HCT116 (cell line): ENCODE results near the gene ZFPL1. TPM values are rescaled to one million over a fixed set of nuclear protein-coding genes. Genes with fewer than 3 reads are reported as not detected.

ENCODE experiments used
- ATAC-seq: fragments of 200-7000 bp; cut with Tn5 transposase; 2 replicates; pipeline ENCODE4 v1.9.1; 2020; ENCODE audit warnings: mild to moderate bottlenecking, moderate library complexity
- BruUV-seq: library from RNA; stranded (reverse); fragments of 400-500 nt; replicated peaks from 2 replicates; lab custom pipeline; 2021; lab: Mats Ljungman, UMichigan
- CTCF ChIA-PET: fragments of 300-600 bp; sonication (Branson Sonifier 250); formaldehyde crosslinking; loops from one replicate; lab custom pipeline; 2021; ENCODE audit warnings: antibody characterized with exemption; lab: Charles Lee
- POLR2A ChIA-PET: fragments of 300-600, 350-600 bp; sonication (Branson Sonifier 250); formaldehyde crosslinking; loops from one replicate; lab custom pipeline; 2021; ENCODE audit warnings: antibody characterized with exemption; lab: Charles Lee
- RAD21 ChIA-PET, 2 experiments: fragments of 300-600 bp; sonication (Branson Sonifier 250); formaldehyde crosslinking; loops; one replicate each; lab custom pipeline; 2023; ENCODE audit warnings: low total read pairs in 2 of 2; ENCODE audit not compliant: uncharacterized antibody in 2 of 2, unreplicated experiment in 2 of 2, low non-redundant PET in 1 of 2; lab: Charles Lee
- DNase-seq: peaks from one replicate; pipeline ENCODE4 v3.0.0-alpha.2; 2010; ENCODE audit warnings: low read depth, low spot score
- H2AFZ ChIP-seq: fragments of 200-600 bp; shearing (Covaris generic), sonication (generic); 2 replicates; pipeline ENCODE4 v1.6.1; 2017; ENCODE audit warnings: low read depth, mixed run types, mixed read lengths, antibody characterized with exemption, low read length; ENCODE audit not compliant: poor library complexity, severe bottlenecking
- H3K27ac ChIP-seq: 2 replicates; pipeline ENCODE4 v1.5.1; 2012; ENCODE audit warnings: low read depth, low read length
- H3K27me3 ChIP-seq: fragments of 200-600 bp; sonication (generic); 2 replicates; pipeline ENCODE4 v1.6.1; 2016; ENCODE audit warnings: mixed run types, low read length, mixed read lengths; ENCODE audit not compliant: insufficient read depth
- H3K36me3 ChIP-seq, 2 experiments: fragments of 200-500 bp in 1 of 2; fragments of 200-600 bp in 1 of 2; sonication (Bioruptor generic) in 1 of 2; sonication (generic) in 1 of 2; 2 replicates each; pipeline versions ENCODE4 v1.5.1 to v1.6.1; 2014 to 2016; ENCODE audit warnings: low read length in 2 of 2, inconsistent platforms in 1 of 2, mixed read lengths in 1 of 2, mixed run types in 1 of 2; ENCODE audit not compliant: insufficient read depth in 2 of 2, control insufficient read depth in 1 of 2
- H3K4me1 ChIP-seq, 2 experiments: fragments of 200-600 bp in 1 of 2; sonication (generic) in 1 of 2; 2 replicates each; pipeline versions ENCODE4 v1.5.1 to v1.6.1; 2012 to 2017; ENCODE audit warnings: low read length in 2 of 2, inconsistent platforms in 1 of 2, mild to moderate bottlenecking in 1 of 2, mixed read lengths in 1 of 2, mixed run types in 1 of 2, moderate library complexity in 1 of 2; ENCODE audit not compliant: insufficient read depth in 2 of 2, control insufficient read depth in 1 of 2
- H3K4me2 ChIP-seq: fragments of 200-600 bp; sonication (generic); 2 replicates; pipeline ENCODE4 v1.6.1; 2017; ENCODE audit warnings: mixed run types, low read length, mixed read lengths
- H3K4me3 ChIP-seq, 2 experiments: fragments of 200-600 bp in 1 of 2; sonication (generic) in 1 of 2; replicated peaks in 1 of 2; 2 replicates each; pipeline ENCODE4 v1.5.1; 2011 to 2016; ENCODE audit warnings: low read length in 2 of 2, control low read depth in 1 of 2, low read depth in 1 of 2, mild to moderate bottlenecking in 1 of 2, mixed read lengths in 1 of 2, mixed run types in 1 of 2
- H3K79me2 ChIP-seq: fragments of 200-600 bp; sonication (generic); 2 replicates; pipeline ENCODE4 v1.6.1; 2017; ENCODE audit warnings: mild to moderate bottlenecking, mixed run types, low read length, moderate library complexity, mixed read lengths; ENCODE audit not compliant: insufficient read depth
- H3K9ac ChIP-seq: fragments of 200-600 bp; sonication (generic); 2 replicates; pipeline ENCODE4 v1.6.1; 2016; ENCODE audit warnings: low read length, mixed read lengths
- H3K9me2 ChIP-seq: fragments of 200-600 bp; sonication (generic), shearing (Covaris generic); 2 replicates; pipeline ENCODE4 v1.6.1; 2017; ENCODE audit warnings: mixed run types, mild to moderate bottlenecking, moderate library complexity; ENCODE audit not compliant: insufficient read depth
- H3K9me3 ChIP-seq, 2 experiments: fragments of 200-500 bp in 1 of 2; fragments of 200-600 bp in 1 of 2; sonication (Bioruptor generic) in 1 of 2; sonication (generic) in 1 of 2; 2 replicates each; pipeline ENCODE4 v1.6.1; 2014 to 2017; ENCODE audit warnings: low read length in 2 of 2, mixed read lengths in 2 of 2, inconsistent platforms in 1 of 2, low read depth in 1 of 2, mild to moderate bottlenecking in 1 of 2, mixed run types in 1 of 2, moderate library complexity in 1 of 2; ENCODE audit not compliant: control insufficient read depth in 1 of 2, insufficient read depth in 1 of 2
- H4K20me1 ChIP-seq: fragments of 200-600 bp; sonication (generic), shearing (Covaris generic); 2 replicates; pipeline ENCODE4 v1.6.1; 2017; ENCODE audit warnings: mixed run types, mild to moderate bottlenecking, moderate library complexity; ENCODE audit not compliant: insufficient read depth
- CBX3 ChIP-seq: IDR thresholded peaks from 2 replicates; pipeline ENCODE4 v1.6.1; 2012; ENCODE audit warnings: low read depth
- CEBPB ChIP-seq: IDR thresholded peaks from 2 replicates; pipeline ENCODE4 v1.6.1; 2012; ENCODE audit warnings: low read depth
- CTCF ChIP-seq, 3 experiments: fragments of 200-600 bp in 1 of 3; sonication (generic) in 1 of 3; IDR thresholded peaks in 2 of 3; conservative IDR thresholded peaks in 1 of 3; 2 replicates each; pipeline ENCODE4 v1.5.1; 2012 to 2017; ENCODE audit warnings: low read depth in 2 of 3, low read length in 2 of 3, antibody characterized with exemption in 1 of 3, borderline replicate concordance in 1 of 3, control low read depth in 1 of 3, mild to moderate bottlenecking in 1 of 3, mixed read lengths in 1 of 3, mixed run types in 1 of 3, moderate library complexity in 1 of 3; ENCODE audit not compliant: insufficient read depth in 1 of 3
- EGR1 ChIP-seq: IDR thresholded peaks from 2 replicates; pipeline ENCODE4 v1.6.1; 2012; ENCODE audit warnings: low read depth
- ELF1 ChIP-seq: IDR thresholded peaks from 2 replicates; pipeline ENCODE4 v1.6.1; 2012; ENCODE audit warnings: low read depth, borderline replicate concordance
- FOSL1 ChIP-seq: IDR thresholded peaks from 2 replicates; pipeline ENCODE4 v1.6.1; 2012; ENCODE audit warnings: low read depth
- POLR2A ChIP-seq: IDR thresholded peaks from 2 replicates; pipeline ENCODE4 v1.7.0; 2011; ENCODE audit warnings: borderline replicate concordance; ENCODE audit not compliant: insufficient read depth, insufficient read length; ENCODE audit errors: extremely low read depth
- SIN3A ChIP-seq: IDR thresholded peaks from 2 replicates; pipeline ENCODE4 v1.6.1; 2012; ENCODE audit warnings: low read depth
- SP1 ChIP-seq: IDR thresholded peaks from 2 replicates; pipeline ENCODE4 v1.6.1; 2012; ENCODE audit warnings: low read depth
- YY1 ChIP-seq: IDR thresholded peaks from 2 replicates; pipeline ENCODE4 v1.6.1; 2011; ENCODE audit warnings: low read length, low read depth, moderate library complexity, mild to moderate bottlenecking; ENCODE audit not compliant: insufficient replicate concordance; ENCODE audit errors: extremely low read depth
- ZFX ChIP-seq: fragments of 450-650 bp; IDR thresholded peaks from 2 replicates; pipeline ENCODE4 v1.6.1; 2017
- ZNF274 ChIP-seq: fragments of 200-500 bp; sonication (Bioruptor generic); IDR thresholded peaks from 2 replicates; pipeline ENCODE4 v1.6.1; 2014; ENCODE audit warnings: mild to moderate bottlenecking, low read depth, low read length, inconsistent platforms
- intact Hi-C: fragments of 100-400 bp; cut with micrococcal nuclease; formaldehyde crosslinking; loops from 2 replicates; pipeline ENCODE4 v1.10.0; 2022
- total RNA-seq: library from RNA; stranded (reverse); gene quantifications from one replicate; pipeline ENCODE4 v1.2.1, GENCODE V29; 2021; ENCODE audit not compliant: unreplicated experiment
- TF ChIP-seq, protein P1 (sequence below): IDR thresholded peaks from 2 replicates; pipeline ENCODE4 v1.6.1; 2012; ENCODE audit warnings: low read depth
- TF ChIP-seq, protein P2 (sequence below): IDR thresholded peaks from 2 replicates; pipeline ENCODE4 v1.6.1; 2011; ENCODE audit warnings: mild to moderate bottlenecking, low read length, moderate library complexity; ENCODE audit not compliant: insufficient replicate concordance; ENCODE audit errors: extremely low read depth

ZFPL1 gene
- total RNA-seq, 1 experiment from 2014 or later = 35.3 TPM

GRCh38 chr11:65035579-65035978, 48.4 kb upstream of the ZFPL1 start:
- POLR2A ChIA-PET = no interaction called here
- H3K4me1 ChIP-seq = peaks cover 15 to 16% of the 10 kb centered on the region in 2 experiments
- TF ChIP-seq ZNF274 (no peak), YY1 (no peak), CBX3 (no peak), EGR1 (no peak), ZFX (no peak), CEBPB (no peak), SP1 (no peak), ELF1 (no peak), SIN3A (no peak), FOSL1 (no peak), POLR2A (no peak), CTCF (IDR thresholded peaks at IDR 0.05 in 2 of 3, conservative IDR thresholded peaks at IDR 0.05 in 1 of 3; ENCODE audit: borderline replicate concordance in 1 of 3, insufficient read depth in 1 of 3, low read depth in 2 of 3, low read length in 2 of 3) (no peak)
- TF ChIP-seq, protein P1, sequence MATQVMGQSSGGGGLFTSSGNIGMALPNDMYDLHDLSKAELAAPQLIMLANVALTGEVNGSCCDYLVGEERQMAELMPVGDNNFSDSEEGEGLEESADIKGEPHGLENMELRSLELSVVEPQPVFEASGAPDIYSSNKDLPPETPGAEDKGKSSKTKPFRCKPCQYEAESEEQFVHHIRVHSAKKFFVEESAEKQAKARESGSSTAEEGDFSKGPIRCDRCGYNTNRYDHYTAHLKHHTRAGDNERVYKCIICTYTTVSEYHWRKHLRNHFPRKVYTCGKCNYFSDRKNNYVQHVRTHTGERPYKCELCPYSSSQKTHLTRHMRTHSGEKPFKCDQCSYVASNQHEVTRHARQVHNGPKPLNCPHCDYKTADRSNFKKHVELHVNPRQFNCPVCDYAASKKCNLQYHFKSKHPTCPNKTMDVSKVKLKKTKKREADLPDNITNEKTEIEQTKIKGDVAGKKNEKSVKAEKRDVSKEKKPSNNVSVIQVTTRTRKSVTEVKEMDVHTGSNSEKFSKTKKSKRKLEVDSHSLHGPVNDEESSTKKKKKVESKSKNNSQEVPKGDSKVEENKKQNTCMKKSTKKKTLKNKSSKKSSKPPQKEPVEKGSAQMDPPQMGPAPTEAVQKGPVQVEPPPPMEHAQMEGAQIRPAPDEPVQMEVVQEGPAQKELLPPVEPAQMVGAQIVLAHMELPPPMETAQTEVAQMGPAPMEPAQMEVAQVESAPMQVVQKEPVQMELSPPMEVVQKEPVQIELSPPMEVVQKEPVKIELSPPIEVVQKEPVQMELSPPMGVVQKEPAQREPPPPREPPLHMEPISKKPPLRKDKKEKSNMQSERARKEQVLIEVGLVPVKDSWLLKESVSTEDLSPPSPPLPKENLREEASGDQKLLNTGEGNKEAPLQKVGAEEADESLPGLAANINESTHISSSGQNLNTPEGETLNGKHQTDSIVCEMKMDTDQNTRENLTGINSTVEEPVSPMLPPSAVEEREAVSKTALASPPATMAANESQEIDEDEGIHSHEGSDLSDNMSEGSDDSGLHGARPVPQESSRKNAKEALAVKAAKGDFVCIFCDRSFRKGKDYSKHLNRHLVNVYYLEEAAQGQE = no peak
- TF ChIP-seq, protein P2, sequence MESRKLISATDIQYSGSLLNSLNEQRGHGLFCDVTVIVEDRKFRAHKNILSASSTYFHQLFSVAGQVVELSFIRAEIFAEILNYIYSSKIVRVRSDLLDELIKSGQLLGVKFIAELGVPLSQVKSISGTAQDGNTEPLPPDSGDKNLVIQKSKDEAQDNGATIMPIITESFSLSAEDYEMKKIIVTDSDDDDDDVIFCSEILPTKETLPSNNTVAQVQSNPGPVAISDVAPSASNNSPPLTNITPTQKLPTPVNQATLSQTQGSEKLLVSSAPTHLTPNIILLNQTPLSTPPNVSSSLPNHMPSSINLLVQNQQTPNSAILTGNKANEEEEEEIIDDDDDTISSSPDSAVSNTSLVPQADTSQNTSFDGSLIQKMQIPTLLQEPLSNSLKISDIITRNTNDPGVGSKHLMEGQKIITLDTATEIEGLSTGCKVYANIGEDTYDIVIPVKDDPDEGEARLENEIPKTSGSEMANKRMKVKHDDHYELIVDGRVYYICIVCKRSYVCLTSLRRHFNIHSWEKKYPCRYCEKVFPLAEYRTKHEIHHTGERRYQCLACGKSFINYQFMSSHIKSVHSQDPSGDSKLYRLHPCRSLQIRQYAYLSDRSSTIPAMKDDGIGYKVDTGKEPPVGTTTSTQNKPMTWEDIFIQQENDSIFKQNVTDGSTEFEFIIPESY = no peak
- no peaks in the 10 kb centered on the region for H3K79me2 ChIP-seq
- no peaks in the 10 kb centered on the region for H4K20me1 ChIP-seq
- H3K27me3 ChIP-seq = no peaks in the 10 kb centered on the region
- RAD21 ChIA-PET = no interaction called here
- ATAC-seq (no peak), DNase-seq (no peak)
- intact Hi-C loops = no loop called here
- H3K4me3 ChIP-seq = no peak overlapping the region
- no peak overlapping the region for H3K9ac ChIP-seq
- H3K36me3 ChIP-seq = no peaks in the 10 kb centered on the region
- no peaks in the 10 kb centered on the region for H3K9me3 ChIP-seq
- no TSS peak for BruUV-seq
- H3K9me2 ChIP-seq = no peaks in the 10 kb centered on the region
- no peak overlapping the region for H2AFZ ChIP-seq
- no peak overlapping the region for H3K4me2 ChIP-seq
- CTCF ChIA-PET = no interaction called here
- no peak overlapping the region for H3K27ac ChIP-seq
